ENCODE measurements around the gene PSMD14. TPM values are rescaled to one million over a fixed set of nuclear protein-coding genes. Genes with fewer than 3 reads are reported as not detected.

Gene PSMD14
- total and polyA plus RNA-seq, 2 of the 8 experiments (the other 6 are each of a cell fraction or from before 2014, with no cell fraction given): 53.9 to 88.7 TPM

GRCh38 chr2:161421686-161422085 lies 113.5 kb downstream of the PSMD14 start:
- Histone ChIP-seq H3K23ac (ENCODE audit: insufficient read length) (no peak overlapping the region), H3K9ac (replicated peaks in 1 of 4; ENCODE audit: extremely low read depth in 1 of 4, low read depth in 3 of 4, low read length in 3 of 4) (no peak overlapping the region), H3K4me1 (replicated peaks in 1 of 4; ENCODE audit: control insufficient read depth in 3 of 4, insufficient read depth in 4 of 4, low read length in 3 of 4) (peaks cover 7 to 18% (median 12%) of the 10 kb centered on the region in 4 experiments), H3K4me3 (ENCODE audit: extremely low read depth in 1 of 4, insufficient read depth in 2 of 4, low read depth in 3 of 4, low read length in 4 of 4) (no peak overlapping the region), H4K91ac (replicated peaks; ENCODE audit: insufficient read length, low read length) (no peak overlapping the region), H2BK12ac (ENCODE audit: low read depth, low read length) (no peak overlapping the region), H3K27me3 (replicated peaks in 1 of 4; ENCODE audit: control insufficient read depth in 3 of 4, extremely low read depth in 1 of 4, insufficient read depth in 3 of 4, low read length in 3 of 4) (peaks cover 86 to 100% (median 97%) of the 10 kb centered on the region in 4 experiments), H2BK120ac (replicated peaks; ENCODE audit: low read depth, low read length) (no peak overlapping the region), H3K27ac (ENCODE audit: low read depth, low read length) (no peak overlapping the region), H3K79me2 (ENCODE audit: control insufficient read depth in 1 of 2, insufficient read depth in 2 of 2, low read length in 2 of 2) (no peaks in the 10 kb centered on the region), H4K20me1 (replicated peaks in 1 of 2; ENCODE audit: control insufficient read depth in 1 of 2, insufficient read depth in 2 of 2, low read length in 2 of 2) (peaks cover 3 to 32% of the 10 kb centered on the region in 2 experiments), H3K36me3 (ENCODE audit: control insufficient read depth in 2 of 4, insufficient read depth in 4 of 4, low read length in 3 of 4) (no peaks in the 10 kb centered on the region; a peak in 1 of 8 replicates), H3K14ac (ENCODE audit: insufficient read length) (no peak overlapping the region), H4K5ac (ENCODE audit: insufficient read length, low read depth, low read length) (no peak overlapping the region), H3K4ac (replicated peaks; ENCODE audit: insufficient read length, low read depth, low read length) (no peak overlapping the region), H3K4me2 (ENCODE audit: insufficient read depth in 1 of 2, low read depth in 2 of 2, low read length in 2 of 2) (no peak overlapping the region), H3K18ac (ENCODE audit: extremely low read depth, low read length) (no peak overlapping the region), H2AFZ (ENCODE audit: low read length) (no peak overlapping the region), H3K56ac (replicated peaks; ENCODE audit: insufficient read length, low read depth, low read length) (no peak overlapping the region), H2BK15ac (ENCODE audit: low read length) (no peak overlapping the region), H2BK5ac (ENCODE audit: low read depth, low read length) (no peak overlapping the region), H4K8ac (ENCODE audit: extremely low read depth, insufficient read depth, low read length) (no peak overlapping the region), H2AK5ac (ENCODE audit: low read depth, low read length) (no peak overlapping the region), H3K9me3 (ENCODE audit: insufficient read depth in 2 of 2, low read depth in 1 of 2, low read length in 1 of 2) (no peaks in the 10 kb centered on the region), H2BK20ac (ENCODE audit: low read length) (no peak overlapping the region), H3K23me2 (ENCODE audit: low read depth, low read length) (peaks cover 8% of the 10 kb centered on the region), H3K79me1 (ENCODE audit: low read depth, low read length) (no peaks in the 10 kb centered on the region)
- WGBS, 2 experiments (ENCODE audit: extremely low coverage in 1 of 2, insufficient coverage in 1 of 2, insufficient read length in 1 of 2, insufficient replicate concordance in 2 of 2, low coverage in 1 of 2, low lambda C conversion rate in 2 of 2, missing lambda C conversion rate in 1 of 2): 3% methylated on average over 2 of the region's 2 CpGs; no CpG with 5 or more reads in 1 of the 2 experiments
- CTCF ChIA-PET (ENCODE audit: partially characterized antibody): interaction anchor here (0.9 to 1.5 kb wide), 4 partner anchors 115 to 795 kb away, joined by 3 to 7 read pairs (median 4); no protein-coding TSS in a partner anchor
- FAIRE-seq: no peak
- no peak for DNase-seq (ENCODE audit: low read depth in 1 of 2, low spot score in 2 of 2)
- POLR2A ChIA-PET (ENCODE audit: partially characterized antibody): no interaction called here
- no peak for TF ChIP-seq CHD2 (IDR thresholded peaks at IDR 0.05; ENCODE audit: low read length)
- no peak for TF ChIP-seq HDAC6 (IDR thresholded peaks at IDR 0.05; ENCODE audit: low read depth, low read length)
- TF ChIP-seq ZNF274 (IDR thresholded peaks at IDR 0.05; ENCODE audit: borderline replicate concordance, extremely low read depth, low read length): no peak
- no peak for TF ChIP-seq FOSL1 (IDR thresholded peaks at IDR 0.05; ENCODE audit: insufficient read depth, low read depth, low read length)
- no peak for TF ChIP-seq JUN (IDR thresholded peaks at IDR 0.05; ENCODE audit: low read depth, low read length)
- no peak for TF ChIP-seq SAP30 (IDR thresholded peaks at IDR 0.05; ENCODE audit: insufficient read depth, insufficient replicate concordance, low read length)
- TF ChIP-seq CREB1 (IDR thresholded peaks at IDR 0.05): no peak
- TF ChIP-seq USF2 (IDR thresholded peaks at IDR 0.05; ENCODE audit: low read length): no peak
- no peak for TF ChIP-seq ATF2 (IDR thresholded peaks at IDR 0.05; ENCODE audit: low read length)
- TF ChIP-seq SIN3A (conservative IDR thresholded peaks at IDR 0.05 in 1 of 2, IDR thresholded peaks at IDR 0.05 in 1 of 2; ENCODE audit: low read depth in 1 of 2, low read length in 2 of 2): no peak
- TF ChIP-seq SP1 (IDR thresholded peaks at IDR 0.05; ENCODE audit: low read depth, low read length): no peak

All from H1 (cell line).